Activated naive CD4-positive, alpha-beta T cell treated with anti-CD3 and anti-CD28 coated beads, Interleukin-2, amount 50 U/mL, for 72 hours (primary cell): ENCODE results near the gene B4GALNT4. TPM values are rescaled to one million over a fixed set of nuclear protein-coding genes. Genes with fewer than 3 reads are reported as not detected.
"Not testable (repeated sequence)": the region's sequence is repeated elsewhere in the genome, so short reads cannot be mapped to it uniquely, and the experiment has no call there.

Experiments
- ATAC-seq, 2 donors: fragments of 150-1000 bp; cut with Tn5 transposase; 2 replicates each; pipeline ENCODE4 v1.10.0; 2021; ENCODE audit warnings: mild to moderate bottlenecking in 2 of 2, moderate library complexity in 2 of 2
- DNase-seq, 2 donors: peaks; one replicate each; pipeline ENCODE4 v3.0.0; 2021 to 2022; ENCODE audit warnings: low spot score in 2 of 2
- H3K27ac Mint-ChIP-seq, 2 donors: one replicate each; pipeline ENCODE4 v1.8.0; 2022; ENCODE audit warnings: mild to moderate bottlenecking in 2 of 2, mixed read lengths in 2 of 2
- H3K36me3 Mint-ChIP-seq, 2 donors: one replicate each; pipeline ENCODE4 v1.8.0; 2022; ENCODE audit warnings: mixed read lengths in 2 of 2
- H3K9me3 Mint-ChIP-seq, 2 donors: one replicate each; pipeline ENCODE4 v1.8.0; 2022; ENCODE audit warnings: mixed read lengths in 2 of 2
- total RNA-seq, 2 donors: library from RNA; stranded (reverse); gene quantifications; one replicate each; pipeline ENCODE4 v1.2.3, GENCODE V29; 2022

B4GALNT4 gene
- total RNA-seq, 2 donors from 2014 or later: 6.6 to 13.6 TPM

DNA sequence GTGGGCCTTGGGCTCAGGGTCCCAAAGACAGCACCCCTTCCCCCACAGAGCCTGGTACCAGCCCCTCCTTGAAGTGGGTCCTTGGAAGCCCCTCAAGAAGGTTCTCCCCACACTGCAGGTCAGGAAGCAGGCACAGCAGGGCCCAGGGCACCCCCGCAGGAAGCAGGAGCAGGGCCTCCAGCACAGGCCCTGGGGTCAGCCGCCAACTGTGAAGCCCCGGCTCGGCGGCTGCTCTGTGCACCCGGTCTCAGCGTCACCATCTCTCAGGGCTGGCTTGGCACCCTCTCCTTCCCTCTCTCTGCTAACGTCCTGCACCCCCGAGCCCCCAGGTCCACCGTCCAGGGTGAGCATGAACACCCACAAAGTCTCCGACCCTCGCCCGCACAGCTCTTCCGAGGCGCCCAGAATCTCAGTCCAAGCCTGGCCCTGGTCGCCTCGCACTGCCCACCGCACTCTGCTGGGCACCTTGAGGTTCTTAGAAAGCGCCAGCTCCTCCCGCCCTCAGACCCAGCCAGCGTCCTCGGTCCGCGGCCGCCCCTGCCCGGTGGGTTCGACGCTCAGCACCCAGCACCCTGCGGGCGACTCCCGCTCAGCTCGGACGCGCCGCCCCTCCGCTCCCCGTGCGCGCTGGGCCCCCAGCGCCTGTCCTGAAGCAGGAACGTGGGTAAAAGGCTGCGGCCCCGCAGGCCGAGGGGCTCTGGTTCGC, 46.9 kb downstream of the B4GALNT4 start:
- peak overlapping the region in 1 of 2 donors; percentile 82 for H3K27ac Mint-ChIP-seq
- no peaks in the 10 kb centered on the region for H3K36me3 Mint-ChIP-seq
- H3K9me3 Mint-ChIP-seq: no peaks in the 10 kb centered on the region
- peak; percentile 9 to 12 for ATAC-seq
- no peak for DNase-seq

DNA sequence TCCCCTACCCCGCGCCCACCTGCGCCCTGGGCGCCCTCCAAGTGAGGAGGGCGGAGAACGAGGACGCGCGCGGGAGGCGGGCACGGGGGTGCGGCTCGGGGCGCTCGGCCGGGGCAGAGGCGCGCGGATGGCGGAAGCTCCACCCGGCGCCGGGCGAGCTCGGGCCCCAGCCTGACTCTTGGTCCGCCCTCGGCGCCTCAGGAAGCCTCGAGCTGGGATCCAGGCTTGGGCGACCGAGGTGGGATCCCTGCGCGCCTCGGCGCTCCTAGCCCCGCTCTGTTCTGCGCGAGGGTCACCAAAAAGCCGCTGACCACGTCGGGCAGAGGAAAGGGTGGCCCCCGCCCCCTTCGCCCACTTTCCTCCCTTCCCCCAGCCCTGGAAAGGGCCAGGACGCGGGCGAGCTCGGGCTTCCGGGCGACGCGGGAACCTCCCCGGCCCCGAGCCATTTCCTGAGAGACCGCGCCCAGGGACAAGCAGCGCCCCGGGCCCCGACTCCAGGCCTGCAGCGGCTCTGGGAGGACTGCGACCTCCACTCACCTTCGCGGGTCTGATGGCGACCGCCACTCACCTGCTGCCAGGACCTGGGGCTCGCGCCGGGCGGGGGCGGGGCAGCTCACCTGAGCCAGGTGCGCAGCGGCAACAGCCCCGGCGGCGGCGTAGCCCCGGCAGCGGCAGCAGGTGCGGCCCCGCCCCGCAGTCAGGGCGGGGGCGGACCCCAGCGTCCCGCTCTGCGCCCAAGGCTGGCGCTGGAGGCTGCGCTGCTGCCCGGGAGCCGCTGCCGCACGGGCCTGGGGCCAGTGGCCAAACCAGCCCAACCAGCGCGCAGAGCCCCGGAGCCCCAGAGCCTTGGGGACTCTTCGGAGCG, 47.7 kb downstream of the B4GALNT4 start:
- DNase-seq (peak in 1 of 2 donors; percentile 69), ATAC-seq (peak; percentile 50 to 53)
- no peaks in the 10 kb centered on the region for H3K36me3 Mint-ChIP-seq
- no peaks in the 10 kb centered on the region for H3K9me3 Mint-ChIP-seq
- H3K27ac Mint-ChIP-seq: peak overlapping the region in 1 of 2 donors; percentile 82

DNA sequence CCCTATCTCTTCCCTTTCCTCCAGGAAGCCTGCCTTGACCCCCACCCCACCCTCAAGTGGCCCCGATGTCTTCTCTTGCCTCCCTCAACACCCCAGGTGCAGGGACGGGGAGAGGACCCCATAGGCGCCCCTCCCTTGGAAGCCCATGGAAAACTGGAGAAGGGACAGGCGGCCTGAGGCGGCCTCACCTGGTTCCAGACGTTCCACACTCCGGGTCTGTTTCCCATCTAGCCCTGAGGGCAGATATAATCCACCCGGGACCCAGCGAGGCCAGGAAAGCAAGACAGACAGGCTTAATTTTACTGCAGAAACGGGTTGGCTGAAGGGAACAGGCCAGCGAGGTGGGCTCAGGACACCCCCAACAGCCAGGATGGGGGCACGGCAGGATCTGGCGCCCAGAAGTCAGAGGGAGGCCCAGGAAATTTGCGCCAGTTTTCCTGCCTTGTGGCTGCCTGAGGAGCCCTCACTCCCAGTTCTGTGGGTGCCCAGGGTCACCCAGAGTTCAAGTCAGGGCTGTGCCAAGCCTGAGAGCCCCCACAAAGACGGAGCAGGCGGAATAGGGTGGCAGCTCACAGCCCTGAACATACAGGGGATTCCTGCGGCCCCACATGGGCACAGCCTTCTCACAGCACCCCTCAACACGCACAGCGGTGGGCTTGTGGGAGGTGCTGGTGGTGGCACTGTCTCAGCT, 48.5 kb downstream of the B4GALNT4 start:
- H3K36me3 Mint-ChIP-seq: no peaks in the 10 kb centered on the region

DNA sequence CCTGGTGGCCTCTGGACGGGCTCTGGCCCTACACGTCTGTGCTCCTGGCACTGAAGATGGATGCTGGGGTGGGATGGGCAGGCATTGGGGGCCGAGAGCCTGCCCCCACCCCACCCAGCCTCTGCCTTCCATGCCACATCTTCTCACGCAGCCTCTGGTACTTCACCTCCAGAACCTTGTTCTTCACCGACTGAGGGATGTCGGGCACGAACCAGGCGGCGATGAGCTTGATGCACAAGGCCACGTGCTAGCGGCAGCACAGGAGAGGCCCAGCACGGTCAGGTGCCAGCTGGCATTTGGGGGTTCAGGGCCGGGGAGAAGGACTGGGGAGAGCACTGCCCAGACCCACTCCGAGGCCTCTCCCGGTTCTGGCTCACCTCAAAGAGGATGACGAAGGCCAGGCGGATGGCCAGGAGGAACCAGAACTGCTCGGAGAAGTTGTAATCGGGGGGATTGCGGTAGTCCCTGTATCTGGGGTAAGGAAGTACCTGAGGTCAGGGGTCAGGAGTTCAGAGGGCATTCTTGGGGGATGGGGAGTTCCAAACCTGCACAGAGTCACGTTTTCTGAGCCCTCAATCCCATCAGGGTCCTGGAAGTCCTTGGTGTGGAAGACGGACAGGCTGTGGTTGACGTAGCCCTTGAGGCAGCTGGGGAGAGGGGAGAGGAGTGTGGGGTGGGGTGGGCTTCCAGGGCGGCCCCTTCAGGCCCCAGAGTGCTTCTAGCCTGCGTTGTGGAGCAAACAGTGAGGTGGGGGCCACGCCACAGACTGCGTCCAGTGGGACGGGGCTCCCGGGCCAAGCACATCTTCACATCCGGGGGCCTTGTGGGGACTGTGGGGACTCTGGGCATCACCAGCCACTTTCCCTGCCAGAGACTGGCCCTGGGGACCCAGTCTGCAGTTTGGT, 49.3 kb downstream of the B4GALNT4 start:
- Mint-ChIP-seq H3K27ac (no peak overlapping the region), H3K9me3 (no peaks in the 10 kb centered on the region)
- peak in 1 of 2 donors; percentile 8 for DNase-seq

More for the DNA sequence above, 48.5 kb downstream of the B4GALNT4 start:
- DNase-seq (peak; percentile 3 to 54), ATAC-seq (no peak)
- H3K9me3 Mint-ChIP-seq: no peaks in the 10 kb centered on the region
- H3K27ac Mint-ChIP-seq: no peak overlapping the region

DNA sequence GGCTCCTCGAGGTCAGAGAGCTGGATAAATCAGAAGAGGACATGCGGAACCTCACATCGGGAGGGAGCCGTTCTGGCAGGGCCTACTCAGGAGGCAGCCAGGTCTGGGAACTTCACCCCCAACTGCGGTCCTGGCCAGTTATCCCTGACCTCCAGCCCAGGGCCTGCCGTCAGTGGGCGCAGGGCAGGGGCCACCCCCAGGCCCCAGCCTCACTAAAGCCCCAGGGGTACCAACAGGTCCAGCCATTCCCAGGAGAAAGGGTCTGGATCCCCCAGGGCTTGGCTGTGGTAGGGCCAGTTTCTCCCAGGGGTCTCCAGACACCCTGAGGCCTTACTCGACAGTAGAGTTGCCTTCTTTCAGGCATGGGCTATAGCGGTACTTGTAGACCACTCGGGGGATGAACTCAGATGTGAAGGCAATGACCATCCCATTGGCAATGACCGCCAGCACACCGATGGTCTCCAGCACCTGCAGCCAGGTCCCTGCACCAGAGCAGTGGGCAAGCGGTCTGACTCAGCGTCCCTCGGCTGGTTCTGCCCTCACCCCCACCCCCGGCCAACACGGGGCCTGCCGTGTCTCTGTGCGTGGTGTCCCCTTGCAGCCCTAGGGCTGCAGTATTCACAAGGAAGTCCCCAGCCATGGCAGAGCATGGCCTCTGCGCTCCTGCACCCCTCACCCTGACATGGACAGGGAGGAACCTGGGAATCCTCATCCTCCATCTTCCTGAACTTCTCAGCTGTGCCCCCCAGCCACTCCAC, 50.1 kb downstream of the B4GALNT4 start:
- Mint-ChIP-seq H3K36me3 (peaks cover 3% of the 10 kb centered on the region in 2 donors), H3K27ac (no peak overlapping the region), H3K9me3 (no peaks in the 10 kb centered on the region)
- peak in 1 of 2 donors; percentile 1 for DNase-seq
- no peak for ATAC-seq

More for the DNA sequence above, 49.3 kb downstream of the B4GALNT4 start:
- no peaks in the 10 kb centered on the region for H3K36me3 Mint-ChIP-seq
- ATAC-seq: no peak

- Mint-ChIP-seq H3K36me3 (peaks cover 6 to 7% of the 10 kb centered on the region in 2 donors), H3K9me3 (no peaks in the 10 kb centered on the region), H3K27ac (no peak overlapping the region)
- DNase-seq (peak; percentile 1 to 53), ATAC-seq (no peak)
These were observed 51.0 kb downstream of the B4GALNT4 start for GRCh38 chr11:420054-420910.

DNA sequence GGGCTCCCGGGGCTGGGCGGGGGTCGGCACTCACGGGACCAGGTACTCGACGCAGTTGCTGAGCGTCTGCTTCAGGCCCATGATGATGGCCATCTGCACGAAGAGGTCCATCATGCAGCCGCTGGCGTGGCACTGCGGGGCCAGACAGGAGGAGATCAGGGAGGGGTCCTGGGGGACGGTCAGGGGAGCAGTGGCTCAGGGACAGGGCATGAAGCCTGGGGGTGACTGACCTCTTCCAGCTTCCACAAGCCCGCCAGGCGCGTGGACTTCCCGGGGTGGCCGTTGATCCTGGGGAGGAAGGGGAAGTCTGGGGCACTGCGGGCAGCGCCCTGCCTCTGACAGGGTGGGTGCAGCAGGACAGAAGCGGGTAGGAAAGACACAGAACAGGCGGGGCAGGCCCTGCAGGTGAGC, 51.6 kb downstream of the B4GALNT4 start:
- H3K9me3 Mint-ChIP-seq: no peaks in the 10 kb centered on the region
- DNase-seq (peak in 1 of 2 donors; percentile 1), ATAC-seq (no peak)
- no peak overlapping the region for H3K27ac Mint-ChIP-seq
- peaks cover 6 to 7% of the 10 kb centered on the region in 2 donors for H3K36me3 Mint-ChIP-seq

DNA sequence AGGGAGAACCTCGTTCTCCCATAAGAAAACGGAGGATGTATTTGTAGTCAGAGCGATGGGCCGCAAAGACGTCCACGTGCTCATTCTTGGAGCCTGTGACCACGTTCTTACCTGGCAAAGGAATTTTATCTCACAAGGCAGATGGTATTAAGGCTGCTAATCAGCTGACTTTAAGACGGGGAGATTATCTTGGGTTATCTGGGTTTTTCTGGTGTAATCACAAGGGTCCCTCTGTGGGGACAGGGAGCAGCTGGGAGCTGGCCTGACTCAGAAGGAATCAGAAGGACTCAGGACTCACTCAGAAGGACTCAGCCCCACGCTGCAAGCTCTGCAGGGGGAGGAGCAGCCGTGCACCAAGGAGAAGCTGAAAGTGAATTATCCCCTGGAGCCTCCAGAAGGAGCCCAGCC, 53.0 kb downstream of the B4GALNT4 start:
- DNase-seq: peak in 1 of 2 donors; percentile 2
- no peaks in the 10 kb centered on the region for H3K9me3 Mint-ChIP-seq

DNA sequence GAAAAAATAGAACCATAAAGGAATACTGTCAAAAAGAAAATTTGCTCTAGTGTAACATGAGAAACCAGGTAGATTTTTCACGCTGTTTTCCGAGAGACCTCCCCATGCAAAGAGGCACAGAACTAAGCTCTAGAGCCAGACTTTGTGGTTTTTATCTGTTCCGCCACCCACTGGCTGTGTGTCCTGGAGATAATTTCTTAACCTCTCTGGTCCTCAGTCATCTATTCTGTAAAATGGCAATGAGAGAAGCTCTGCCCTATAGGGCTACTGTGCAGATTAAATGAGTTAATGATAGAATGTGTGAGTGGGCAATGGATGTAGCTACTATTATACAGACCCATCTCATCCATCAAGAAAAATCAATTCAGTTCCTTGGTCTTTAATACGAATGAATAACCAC, 54.9 kb downstream of the B4GALNT4 start:
- DNase-seq: no peak
- no peak for ATAC-seq
- Mint-ChIP-seq H3K36me3 (peaks cover 6 to 7% of the 10 kb centered on the region in 2 donors), H3K27ac (no peak overlapping the region), H3K9me3 (no peaks in the 10 kb centered on the region)

More for the DNA sequence above, 53.0 kb downstream of the B4GALNT4 start:
- no peak overlapping the region for H3K27ac Mint-ChIP-seq
- no peak for ATAC-seq
- H3K36me3 Mint-ChIP-seq: peaks cover 6 to 7% of the 10 kb centered on the region in 2 donors

DNA sequence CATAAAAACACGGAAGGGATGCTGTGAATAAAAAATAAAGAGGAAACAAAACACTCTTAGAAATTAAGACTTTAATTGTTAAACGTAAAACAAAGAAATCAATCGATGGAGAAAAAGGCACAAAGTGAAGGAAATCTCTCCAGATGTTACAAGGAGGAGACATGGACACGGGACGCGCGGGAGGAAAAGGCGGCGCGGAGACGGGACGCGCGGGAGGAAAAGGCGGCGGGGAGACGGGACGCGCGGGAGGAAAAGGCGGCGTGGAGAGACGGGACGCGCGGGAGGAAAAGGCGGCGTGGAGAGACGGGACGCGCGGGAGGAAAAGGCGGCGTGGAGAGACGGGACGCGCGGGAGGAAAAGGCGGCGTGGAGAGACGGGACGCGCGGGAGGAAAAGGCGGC, 55.5 kb downstream of the B4GALNT4 start:
- not testable (repeated sequence) for H3K9me3 Mint-ChIP-seq, H3K36me3 Mint-ChIP-seq, DNase-seq, H3K27ac Mint-ChIP-seq, ATAC-seq

DNA sequence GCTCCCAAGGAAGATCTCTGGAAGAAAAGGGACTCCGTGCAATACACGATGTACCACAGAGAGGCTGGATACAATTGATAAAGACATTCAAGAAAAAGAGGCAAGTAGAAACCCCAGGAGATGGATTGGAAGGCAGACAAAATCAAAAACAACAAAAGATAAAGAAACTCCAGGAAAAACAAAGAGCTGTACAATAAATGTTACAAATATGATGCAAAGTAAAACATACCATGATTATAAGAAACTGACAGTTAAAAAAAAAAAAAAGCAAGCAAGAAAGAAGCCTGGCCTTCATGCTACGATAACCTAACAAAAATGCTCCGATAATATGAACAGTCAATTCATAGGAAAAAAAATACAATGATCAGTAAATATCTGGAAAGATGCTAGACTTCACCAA, 56.0 kb downstream of the B4GALNT4 start:
- DNase-seq (no peak), ATAC-seq (no peak)
- Mint-ChIP-seq H3K9me3 (no peaks in the 10 kb centered on the region), H3K27ac (no peak overlapping the region), H3K36me3 (peaks cover 6 to 7% of the 10 kb centered on the region in 2 donors)

DNA sequence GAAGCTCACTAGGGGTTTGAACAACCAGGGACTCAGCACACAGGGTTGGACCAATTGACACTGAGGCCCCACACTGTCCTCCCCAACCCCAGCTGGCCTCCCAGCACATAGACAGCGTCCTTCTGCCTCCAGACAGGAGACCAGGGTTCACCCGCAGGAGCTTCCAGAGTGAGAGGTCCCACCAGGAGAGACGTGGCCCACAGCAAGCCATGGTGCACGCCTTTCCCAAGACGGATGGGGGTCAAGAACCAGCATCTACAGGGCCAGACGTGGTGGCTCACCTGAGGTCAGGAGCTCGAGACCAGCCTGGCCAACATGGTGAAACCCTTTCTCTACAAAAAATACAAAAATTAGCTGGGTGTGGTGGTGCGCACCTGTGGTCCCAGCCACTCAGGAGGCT, 57.6 kb downstream of the B4GALNT4 start:
- DNase-seq (no peak), ATAC-seq (no peak)
- Mint-ChIP-seq H3K36me3 (peaks cover 6 to 7% of the 10 kb centered on the region in 2 donors), H3K27ac (no peak overlapping the region), H3K9me3 (no peaks in the 10 kb centered on the region)

GRCh38 chr11:428295-428694, 59.0 kb downstream of the B4GALNT4 start:
- no peak overlapping the region for H3K27ac Mint-ChIP-seq
- ATAC-seq (no peak), DNase-seq (peak in 1 of 2 donors; percentile 42)
- peaks cover 6 to 7% of the 10 kb centered on the region in 2 donors for H3K36me3 Mint-ChIP-seq
- no peaks in the 10 kb centered on the region for H3K9me3 Mint-ChIP-seq

DNA sequence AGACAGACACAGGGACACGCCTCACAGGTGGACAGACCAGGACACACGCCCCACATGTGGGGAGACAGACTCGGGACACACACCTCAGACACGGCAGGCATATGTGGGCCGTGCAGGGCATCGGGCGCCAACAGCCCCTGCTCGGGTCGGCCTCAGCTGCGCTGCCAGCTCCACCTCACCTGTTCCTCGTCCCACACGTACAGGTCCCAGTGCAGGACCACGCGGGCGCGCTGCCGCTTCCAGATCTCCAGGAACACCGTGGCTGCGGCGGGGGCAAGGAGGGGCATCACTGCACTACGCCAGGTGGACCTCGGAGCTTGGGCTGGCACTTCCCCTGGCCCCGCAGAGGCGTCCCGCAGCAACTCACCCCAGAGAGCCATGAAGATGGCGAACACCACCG, 60.1 kb downstream of the B4GALNT4 start:
- DNase-seq (peak in 1 of 2 donors; percentile 47), ATAC-seq (no peak)
- Mint-ChIP-seq H3K36me3 (peaks cover 4% of the 10 kb centered on the region in 2 donors), H3K27ac (no peak overlapping the region), H3K9me3 (no peaks in the 10 kb centered on the region)
